ENCODE data around the gene FAM149A. TPM values are rescaled to one million over a fixed set of nuclear protein-coding genes. Genes with fewer than 3 reads are reported as not detected.

Gene FAM149A
- total RNA-seq, 4 donors from 2014 or later = 0.77 to 18.9 (median 17.7) TPM

- intact Hi-C loops (cut with DNase I; ENCODE audit: low total_unique reads) = no loop called here
These were observed 28.2 kb downstream of the FAM149A start for GRCh38 chr4:186132577-186133242.

GRCh38 chr4:186134257-186134656, 29.8 kb downstream of the FAM149A start:
- Histone ChIP-seq H3K4me1 (no peaks in the 10 kb centered on the region), H3K36me3 (no peaks in the 10 kb centered on the region), H3K27me3 (no peaks in the 10 kb centered on the region), H3K9me3 (no peaks in the 10 kb centered on the region), H3K27ac (no peak overlapping the region), H3K4me3 (no peak overlapping the region)
- TF ChIP-seq CTCF (IDR thresholded peaks at IDR 0.05) (no peak), POLR2A (IDR thresholded peaks at IDR 0.05) (no peak)
- intact Hi-C loops (cut with DNase I; ENCODE audit: low total_unique reads) = no loop called here
- no peak for DNase-seq

More at GRCh38 chr4:186132577-186133242, 28.2 kb downstream of the FAM149A start:
- H3K27ac ChIP-seq = no peak overlapping the region
- H3K4me3 ChIP-seq = no peak overlapping the region
- no peaks in the 10 kb centered on the region for H3K36me3 ChIP-seq
- no peaks in the 10 kb centered on the region for H3K9me3 ChIP-seq
- H3K27me3 ChIP-seq = no peaks in the 10 kb centered on the region
- no peaks in the 10 kb centered on the region for H3K4me1 ChIP-seq
- no peak for DNase-seq
- TF ChIP-seq POLR2A (IDR thresholded peaks at IDR 0.05) (no peak), CTCF (IDR thresholded peaks at IDR 0.05) (no peak)

GRCh38 chr4:186134861-186135260, 30.4 kb downstream of the FAM149A start:
- Histone ChIP-seq H3K36me3 (no peaks in the 10 kb centered on the region), H3K9me3 (no peaks in the 10 kb centered on the region), H3K27me3 (no peaks in the 10 kb centered on the region), H3K4me1 (no peaks in the 10 kb centered on the region), H3K4me3 (no peak overlapping the region), H3K27ac (no peak overlapping the region)
- intact Hi-C loops (cut with DNase I; ENCODE audit: low total_unique reads) = no loop called here
- TF ChIP-seq CTCF (IDR thresholded peaks at IDR 0.05) = no peak
- TF ChIP-seq POLR2A (IDR thresholded peaks at IDR 0.05) = no peak
- no peak for DNase-seq

GRCh38 chr4:186137196-186137794, 32.8 kb downstream of the FAM149A start:
- no peak overlapping the region for H3K27ac ChIP-seq
- no peaks in the 10 kb centered on the region for H3K27me3 ChIP-seq
- H3K9me3 ChIP-seq = no peaks in the 10 kb centered on the region
- DNase-seq = no peak
- no peaks in the 10 kb centered on the region for H3K36me3 ChIP-seq
- TF ChIP-seq POLR2A (IDR thresholded peaks at IDR 0.05) (no peak), CTCF (IDR thresholded peaks at IDR 0.05) (peak; percentile 57 to 60 (median 58))
- no peaks in the 10 kb centered on the region for H3K4me1 ChIP-seq
- peak overlapping the region; percentile 6 to 21 for H3K4me3 ChIP-seq
- intact Hi-C loops (cut with DNase I; ENCODE audit: low total_unique reads) = no loop called here

GRCh38 chr4:186144198-186144945, 39.9 kb downstream of the FAM149A start:
- intact Hi-C loops (cut with DNase I; ENCODE audit: low total_unique reads) = no loop called here
- no peaks in the 10 kb centered on the region for H3K27me3 ChIP-seq
- H3K27ac ChIP-seq = peak overlapping the region; percentile 78 to 87
- peak overlapping the region; percentile 42 to 51 for H3K4me3 ChIP-seq
- no peaks in the 10 kb centered on the region for H3K36me3 ChIP-seq
- peak; percentile 56 to 69 for DNase-seq
- H3K4me1 ChIP-seq = no peaks in the 10 kb centered on the region
- no peaks in the 10 kb centered on the region for H3K9me3 ChIP-seq
- TF ChIP-seq CTCF (IDR thresholded peaks at IDR 0.05) (peak in 1 of 4 experiments; percentile 10), POLR2A (IDR thresholded peaks at IDR 0.05) (no peak)
